Ascending aorta (tissue), 2 donors: Measurements from ENCODE around the gene PTGDS. TPM values are rescaled to one million over a fixed set of nuclear protein-coding genes. Genes with fewer than 3 reads are reported as not detected.

ENCODE experiments used
- DNase-seq, 2 donors: peaks; one replicate each; pipeline ENCODE4 v3.0.0-alpha.2; 2019; ENCODE audit warnings: low spot score in 2 of 2
- H3K27ac ChIP-seq, 2 donors: fragments of 200-600 bp; sonication (generic); one replicate each; pipeline ENCODE4 v1.5.1; 2016 to 2017; ENCODE audit warnings: mild to moderate bottlenecking in 1 of 2
- H3K27me3 ChIP-seq: fragments of 200-600 bp; sonication (generic); one replicate; pipeline ENCODE4 v1.5.1; 2017
- H3K36me3 ChIP-seq, 2 donors: fragments of 200-600 bp; sonication (generic); one replicate each; pipeline ENCODE4 v1.5.1; 2016
- H3K4me1 ChIP-seq, 2 donors: fragments of 200-600 bp; sonication (generic); one replicate each; pipeline ENCODE4 v1.5.1; 2016 to 2017; ENCODE audit warnings: mild to moderate bottlenecking in 1 of 2
- H3K4me3 ChIP-seq, 2 donors: fragments of 200-600 bp; sonication (generic); one replicate each; pipeline ENCODE4 v1.5.1; 2016 to 2017; ENCODE audit warnings: mild to moderate bottlenecking in 1 of 2
- H3K9me3 ChIP-seq, 2 donors: fragments of 200-600 bp; sonication (generic); one replicate each; pipeline ENCODE4 v1.5.1; 2016
- CTCF ChIP-seq, 3 experiments: fragments of 200-600 bp in 2 of 3; fragments of 450-650 bp in 1 of 3; sonication (generic) in 2 of 3; IDR thresholded peaks; one replicate each; pipeline ENCODE4 v1.5.1; 2016 to 2019; ENCODE audit warnings: antibody characterized with exemption in 3 of 3, mild to moderate bottlenecking in 1 of 3, moderate library complexity in 1 of 3
- intact Hi-C: fragments of 100-400 bp; cut with DNase I; formaldehyde crosslinking; loops from one replicate; pipeline ENCODE4 v1.15.1; 2023
- total RNA-seq: library from RNA; depleted of rRNA; stranded (reverse); fragments of >200 nt; gene quantifications from one replicate; pipeline ENCODE4 v1.1.0, GENCODE V29; 2016

PTGDS gene
- total RNA-seq, 1 donor from 2014 or later = 68.3 TPM

DNA sequence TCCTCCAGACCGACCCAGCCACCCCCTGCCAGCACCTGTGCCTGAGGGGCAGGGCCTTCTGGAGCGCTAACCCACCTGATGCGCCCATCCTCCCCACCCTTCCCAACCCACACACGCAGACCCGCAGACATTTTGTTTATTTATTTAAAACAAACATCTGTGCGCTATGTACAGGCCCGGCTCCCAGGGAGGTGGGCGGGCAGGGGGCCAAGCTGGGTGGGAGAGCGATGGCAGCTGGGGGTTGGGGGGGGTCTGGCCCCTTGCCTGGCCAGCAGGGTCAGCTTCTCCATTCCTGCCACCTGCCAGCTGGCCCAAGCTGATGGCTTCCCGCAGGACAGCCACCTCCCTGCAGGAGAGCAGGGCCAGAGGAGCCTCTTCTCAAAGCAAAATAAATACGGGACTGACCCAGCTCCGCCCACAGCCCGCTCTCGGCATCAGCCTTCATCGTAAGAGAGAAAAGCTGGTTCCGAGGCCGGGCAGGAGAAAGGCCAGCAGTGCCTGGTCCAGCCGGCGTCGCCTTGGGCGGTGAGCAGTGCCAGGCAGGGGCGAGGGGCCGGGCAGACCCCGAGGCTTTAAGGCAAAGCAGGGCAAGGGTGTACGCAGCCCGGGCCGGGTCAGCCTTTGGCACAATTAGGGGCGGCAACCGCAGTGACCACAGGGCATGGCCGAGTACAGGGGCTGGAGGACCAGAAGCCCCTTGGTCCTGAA lies 30.0 kb downstream of the PTGDS start:
- Histone ChIP-seq H3K36me3 (peaks cover 14 to 32% of the 10 kb centered on the region in 2 donors), H3K4me1 (no peaks in the 10 kb centered on the region), H3K4me3 (no peak overlapping the region), H3K27me3 (no peaks in the 10 kb centered on the region), H3K27ac (no peak overlapping the region), H3K9me3 (no peaks in the 10 kb centered on the region)
- no peak for DNase-seq
- intact Hi-C loops = no loop called here
- TF ChIP-seq CTCF (IDR thresholded peaks at IDR 0.05) = no peak

- TF ChIP-seq CTCF (IDR thresholded peaks at IDR 0.05) = no peak
- H3K27me3 ChIP-seq = no peaks in the 10 kb centered on the region
- no peak overlapping the region for H3K4me3 ChIP-seq
- intact Hi-C loops = no loop called here
- H3K4me1 ChIP-seq = no peaks in the 10 kb centered on the region
- peaks cover 14 to 38% of the 10 kb centered on the region in 2 donors for H3K36me3 ChIP-seq
- no peak overlapping the region for H3K27ac ChIP-seq
- H3K9me3 ChIP-seq = no peaks in the 10 kb centered on the region
- DNase-seq = no peak
Measured at GRCh38 chr9:137007816-137008270, 30.5 kb downstream of the PTGDS start.

DNA sequence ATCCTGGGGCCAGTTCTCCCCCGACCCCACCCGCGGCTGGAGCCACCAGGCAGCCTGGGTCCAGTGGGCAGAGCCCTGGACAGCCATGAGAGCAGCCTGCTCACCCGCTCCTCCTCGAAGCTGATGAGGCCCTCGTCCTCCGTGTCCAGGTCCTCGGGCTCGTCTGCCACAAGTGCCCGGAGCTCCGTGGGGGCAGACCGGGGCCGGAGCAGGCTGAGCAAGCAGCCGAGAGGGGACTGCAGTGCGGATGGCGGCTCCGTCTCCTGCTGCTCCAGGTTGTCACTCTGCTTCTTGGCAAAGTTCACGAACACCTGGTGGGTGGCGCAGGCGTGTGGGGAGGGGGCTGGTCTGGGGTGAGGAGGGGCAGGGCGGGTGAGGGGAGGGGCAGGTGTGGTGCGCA lies 31.0 kb downstream of the PTGDS start:
- no peak overlapping the region for H3K27ac ChIP-seq
- peaks cover 14 to 43% of the 10 kb centered on the region in 2 donors for H3K36me3 ChIP-seq
- H3K4me3 ChIP-seq = no peak overlapping the region
- H3K4me1 ChIP-seq = no peaks in the 10 kb centered on the region
- intact Hi-C loops = no loop called here
- DNase-seq = no peak
- no peak for TF ChIP-seq CTCF (IDR thresholded peaks at IDR 0.05)
- H3K9me3 ChIP-seq = no peaks in the 10 kb centered on the region
- H3K27me3 ChIP-seq = no peaks in the 10 kb centered on the region

DNA sequence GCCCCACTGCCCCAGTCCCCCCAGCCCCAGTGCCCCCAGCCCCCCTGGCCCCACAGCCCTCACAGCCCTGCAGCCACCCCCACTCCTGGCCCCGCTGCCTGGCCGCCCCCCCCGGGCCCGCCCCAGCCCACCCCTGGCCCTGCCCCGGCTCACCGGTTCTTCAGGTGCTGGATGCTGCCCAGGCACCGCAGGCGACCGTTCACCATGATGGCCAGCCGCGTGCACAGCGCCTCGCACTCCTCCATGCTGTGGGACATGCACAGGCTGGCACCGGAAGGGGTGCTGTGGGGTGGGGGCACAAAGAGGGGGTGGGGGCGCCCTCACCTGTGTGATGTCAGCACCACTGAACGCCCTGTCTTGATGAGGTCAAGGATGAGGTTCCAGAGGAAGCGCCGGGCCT lies 31.9 kb downstream of the PTGDS start:
- no peak for TF ChIP-seq CTCF (IDR thresholded peaks at IDR 0.05)
- Histone ChIP-seq H3K27ac (no peak overlapping the region), H3K4me1 (no peaks in the 10 kb centered on the region), H3K9me3 (no peaks in the 10 kb centered on the region), H3K27me3 (no peaks in the 10 kb centered on the region), H3K4me3 (no peak overlapping the region), H3K36me3 (peaks cover 21 to 49% of the 10 kb centered on the region in 2 donors)
- intact Hi-C loops = no loop called here
- DNase-seq = no peak

GRCh38 chr9:137009938-137010732 lies 32.8 kb downstream of the PTGDS start:
- no peak for DNase-seq
- Histone ChIP-seq H3K36me3 (peaks cover 29 to 59% of the 10 kb centered on the region in 2 donors), H3K27ac (no peak overlapping the region), H3K9me3 (no peaks in the 10 kb centered on the region), H3K4me1 (no peaks in the 10 kb centered on the region), H3K4me3 (no peak overlapping the region), H3K27me3 (no peaks in the 10 kb centered on the region)
- TF ChIP-seq CTCF (IDR thresholded peaks at IDR 0.05) = no peak
- intact Hi-C loops = no loop called here
